Upper lobe of right lung (tissue), 1 donor: ENCODE measurements around the gene HRH2. TPM values are rescaled to one million over a fixed set of nuclear protein-coding genes. Genes with fewer than 3 reads are reported as not detected.

Experiments
- ATAC-seq: fragments of 200-7000 bp; cut with Tn5 transposase; one replicate; pipeline ENCODE4 v1.9.1; 2020; ENCODE audit warnings: mild to moderate bottlenecking, moderate library complexity
- DNase-seq: peaks from one replicate; pipeline ENCODE4 v3.0.0-alpha.2; 2020
- H3K27ac ChIP-seq: fragments of 200-600 bp; one replicate; pipeline ENCODE4 v1.8.0; 2022
- H3K27me3 ChIP-seq: fragments of 200-600 bp; one replicate; pipeline ENCODE4 v1.8.0; 2022; ENCODE audit warnings: mild to moderate bottlenecking
- H3K36me3 ChIP-seq: fragments of 200-600 bp; one replicate; pipeline ENCODE4 v1.8.0; 2022
- H3K4me1 ChIP-seq: fragments of 200-600 bp; one replicate; pipeline ENCODE4 v1.8.0; 2022
- H3K4me3 ChIP-seq: fragments of 200-600 bp; one replicate; pipeline ENCODE4 v1.8.0; 2022; ENCODE audit warnings: mild to moderate bottlenecking
- H3K9me3 ChIP-seq: fragments of 200-600 bp; one replicate; pipeline ENCODE4 v1.8.0; 2022
- CTCF ChIP-seq: fragments of 200-600 bp; IDR thresholded peaks from one replicate; pipeline ENCODE4 v1.8.0; 2022; ENCODE audit warnings: antibody characterized with exemption
- intact Hi-C: fragments of 100-400 bp; cut with DNase I; formaldehyde crosslinking; loops from one replicate; pipeline ENCODE4 v1.11.0; 2022
- total RNA-seq: library from RNA; stranded (reverse); fragmentation: NEBNext Ultra II Directional; extraction: Animal tissue kit (Norgen Biotek cat#: 25700); gene quantifications from one replicate; pipeline ENCODE4 v1.2.1, GENCODE V29; 2021
- donor health status: DM: no; HTN: yes; CAD: no; lungs with severe emphysema.

Gene HRH2
- total RNA-seq, 1 donor from 2014 or later: 8.2 TPM

- intact Hi-C loops: no loop called here
- Histone ChIP-seq H3K4me1 (no peaks in the 10 kb centered on the region), H3K4me3 (no peak overlapping the region), H3K27me3 (peaks cover 41% of the 10 kb centered on the region), H3K9me3 (no peaks in the 10 kb centered on the region), H3K27ac (no peak overlapping the region), H3K36me3 (no peaks in the 10 kb centered on the region)
- no peak for TF ChIP-seq CTCF
- DNase-seq (no peak), ATAC-seq (no peak)
These were observed 71.3 kb downstream of the HRH2 start for GRCh38 chr5:175728885-175729828.

GRCh38 chr5:175729829-175730277, 72.0 kb downstream of the HRH2 start:
- Histone ChIP-seq H3K36me3 (no peaks in the 10 kb centered on the region), H3K4me3 (no peak overlapping the region), H3K4me1 (no peaks in the 10 kb centered on the region), H3K27me3 (peaks cover 43% of the 10 kb centered on the region), H3K9me3 (no peaks in the 10 kb centered on the region), H3K27ac (no peak overlapping the region)
- DNase-seq: peak; percentile 92
- peak; percentile 94 for TF ChIP-seq CTCF
- intact Hi-C loops: no loop called here
- ATAC-seq: peak; percentile 95

- intact Hi-C loops: no loop called here
- Histone ChIP-seq H3K9me3 (no peaks in the 10 kb centered on the region), H3K27me3 (peaks cover 43% of the 10 kb centered on the region), H3K27ac (no peak overlapping the region), H3K4me1 (no peaks in the 10 kb centered on the region), H3K36me3 (no peaks in the 10 kb centered on the region), H3K4me3 (no peak overlapping the region)
- no peak for DNase-seq
- TF ChIP-seq CTCF: no peak
- no peak for ATAC-seq
These were observed 73.3 kb downstream of the HRH2 start for GRCh38 chr5:175731172-175731571.

- intact Hi-C loops: no loop called here
- peaks cover 43% of the 10 kb centered on the region for H3K27me3 ChIP-seq
- H3K4me3 ChIP-seq: no peak overlapping the region
- no peaks in the 10 kb centered on the region for H3K4me1 ChIP-seq
- no peak for TF ChIP-seq CTCF
- no peak overlapping the region for H3K27ac ChIP-seq
- no peak for DNase-seq
- no peaks in the 10 kb centered on the region for H3K9me3 ChIP-seq
- H3K36me3 ChIP-seq: no peaks in the 10 kb centered on the region
- ATAC-seq: no peak
These were observed 74.0 kb downstream of the HRH2 start for GRCh38 chr5:175731756-175732465.

- DNase-seq: no peak
- H3K9me3 ChIP-seq: no peaks in the 10 kb centered on the region
- no peaks in the 10 kb centered on the region for H3K4me1 ChIP-seq
- TF ChIP-seq CTCF: no peak
- H3K36me3 ChIP-seq: no peaks in the 10 kb centered on the region
- H3K4me3 ChIP-seq: no peak overlapping the region
- no peak for ATAC-seq
- H3K27me3 ChIP-seq: peaks cover 45% of the 10 kb centered on the region
- intact Hi-C loops: no loop called here
- no peak overlapping the region for H3K27ac ChIP-seq
These were observed 75.1 kb downstream of the HRH2 start for GRCh38 chr5:175733017-175733416.
